Measurements from ENCODE around the gene ZNF3.

Gene ZNF3

GRCh38 chr7:100093054-100093453 is 11.5 kb upstream of the ZNF3 start:
- no peaks in the 10 kb centered on the region for H3K27me3 ChIP-seq (ENCODE audit: insufficient read depth, insufficient read length)
- TF ChIP-seq ZNF274 (IDR thresholded peaks at IDR 0.05; ENCODE audit: low read depth, low read length) (no peak), SUZ12 (IDR thresholded peaks at IDR 0.05; ENCODE audit: extremely low read depth, insufficient read depth, insufficient read length) (no peak), YY1 (IDR thresholded peaks at IDR 0.05; ENCODE audit: insufficient read depth, insufficient read length) (no peak)
- H3K4me3 ChIP-seq (ENCODE audit: insufficient read length, low read depth), result no peak overlapping the region
- no peak overlapping the region for H3K9ac ChIP-seq (ENCODE audit: insufficient read length, low read depth)
- peaks cover 75% of the 10 kb centered on the region for H3K36me3 ChIP-seq (ENCODE audit: insufficient read depth, insufficient read length, low read length)
- no peaks in the 10 kb centered on the region for H3K9me3 ChIP-seq (ENCODE audit: insufficient read depth, low read length)
- H3K4me1 ChIP-seq (ENCODE audit: insufficient read depth, insufficient read length), result peaks cover 2% of the 10 kb centered on the region
- DNase-seq (ENCODE audit: low read depth, low spot score), result no peak

- H3K27me3 ChIP-seq (ENCODE audit: insufficient read depth, insufficient read length), result no peaks in the 10 kb centered on the region
- H3K9me3 ChIP-seq (ENCODE audit: insufficient read depth, low read length), result no peaks in the 10 kb centered on the region
- no peak for DNase-seq (ENCODE audit: low read depth, low spot score)
- peaks cover 63% of the 10 kb centered on the region for H3K36me3 ChIP-seq (ENCODE audit: insufficient read depth, insufficient read length, low read length)
- no peak overlapping the region for H3K9ac ChIP-seq (ENCODE audit: insufficient read length, low read depth)
- H3K4me3 ChIP-seq (ENCODE audit: insufficient read length, low read depth), result no peak overlapping the region
- H3K4me1 ChIP-seq (ENCODE audit: insufficient read depth, insufficient read length), result peaks cover 2% of the 10 kb centered on the region
- TF ChIP-seq ZNF274 (IDR thresholded peaks at IDR 0.05; ENCODE audit: low read depth, low read length) (no peak), YY1 (IDR thresholded peaks at IDR 0.05; ENCODE audit: insufficient read depth, insufficient read length) (no peak), SUZ12 (IDR thresholded peaks at IDR 0.05; ENCODE audit: extremely low read depth, insufficient read depth, insufficient read length) (no peak)
These were observed 10.1 kb upstream of the ZNF3 start for GRCh38 chr7:100091411-100092181.

DNA sequence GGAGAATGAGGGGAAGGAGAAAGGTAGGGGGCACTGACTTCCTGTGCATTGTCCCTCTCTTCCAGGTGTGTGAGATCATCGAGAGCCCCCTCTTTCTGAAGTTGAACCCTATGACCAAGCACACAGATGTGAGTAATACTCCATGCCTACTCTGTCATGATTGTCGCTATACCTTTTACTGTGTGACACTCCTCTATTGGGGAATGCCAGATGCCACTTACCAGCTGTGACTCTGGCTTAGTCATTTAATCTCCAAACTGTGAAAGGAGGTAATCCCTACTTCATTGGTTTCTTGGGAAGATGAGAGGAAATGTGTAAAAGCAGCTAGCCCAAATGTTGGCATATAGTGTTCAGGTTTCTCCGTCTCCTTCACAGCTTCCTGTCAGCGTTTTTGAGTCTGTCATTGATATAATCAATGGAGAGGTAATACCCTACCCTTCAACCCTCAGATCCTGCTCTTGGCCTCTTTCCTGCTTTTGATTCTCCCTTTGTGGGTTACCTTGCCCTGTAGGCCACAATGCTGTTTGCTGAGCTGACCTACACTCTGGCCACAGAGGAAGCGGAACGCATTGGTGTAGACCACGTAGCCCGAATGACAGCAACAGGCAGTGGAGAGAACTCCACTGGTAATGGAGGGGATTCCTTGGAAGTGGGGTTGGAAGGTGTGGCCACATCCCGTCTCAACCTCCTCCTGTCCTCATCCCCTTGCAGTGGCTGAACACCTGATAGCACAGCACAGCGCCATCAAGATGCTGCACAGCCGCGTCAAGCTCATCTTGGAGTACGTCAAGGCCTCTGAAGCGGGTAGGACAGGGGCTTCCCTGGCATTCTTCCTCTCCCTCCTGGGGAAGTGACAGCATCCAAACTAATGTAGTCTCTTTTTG is 9.2 kb upstream of the ZNF3 start:
- DNase-seq (ENCODE audit: low read depth, low spot score), result no peak
- H3K4me1 ChIP-seq (ENCODE audit: insufficient read depth, insufficient read length), result peaks cover 2% of the 10 kb centered on the region
- peaks cover 57% of the 10 kb centered on the region for H3K36me3 ChIP-seq (ENCODE audit: insufficient read depth, insufficient read length, low read length)

DNA sequence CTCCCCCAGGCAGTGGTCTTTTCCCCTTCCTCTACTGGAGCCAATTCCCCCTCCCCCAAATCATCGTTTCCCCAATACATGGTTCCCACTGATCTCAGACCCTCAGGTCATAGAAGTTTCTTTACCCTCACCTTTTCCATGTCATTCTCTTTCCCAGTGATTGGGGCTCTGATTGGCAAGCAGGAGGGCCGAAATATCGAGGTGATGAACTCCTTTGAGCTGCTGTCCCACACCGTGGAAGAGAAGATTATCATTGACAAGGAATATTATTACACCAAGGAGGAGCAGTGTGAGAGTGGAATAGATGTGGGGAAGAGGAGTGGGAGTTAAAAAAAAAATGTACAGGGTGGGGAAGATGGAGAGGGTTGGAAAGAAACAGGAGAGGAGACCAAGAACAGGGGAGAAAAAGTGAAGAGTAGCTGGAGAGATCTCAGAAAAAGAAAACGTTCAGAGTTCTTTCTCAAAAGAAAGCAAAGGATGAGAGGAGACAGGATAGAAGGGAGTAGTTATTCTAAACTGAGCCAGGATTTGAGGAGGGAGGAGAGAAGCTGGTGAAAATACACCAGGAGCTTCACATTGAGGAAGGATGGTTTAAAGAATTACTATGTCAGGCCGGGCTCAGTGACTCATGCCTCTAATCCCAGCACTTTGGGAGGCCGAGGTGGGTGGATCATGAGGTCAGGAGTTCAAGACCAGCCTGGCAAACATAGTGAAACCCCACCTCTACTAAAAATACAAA is 8.1 kb upstream of the ZNF3 start:
- Histone ChIP-seq H3K4me3 (ENCODE audit: insufficient read length, low read depth) (peak overlapping the region; percentile 89), H3K27me3 (ENCODE audit: insufficient read depth, insufficient read length) (no peaks in the 10 kb centered on the region), H3K9ac (ENCODE audit: insufficient read length, low read depth) (peak overlapping the region; percentile 93), H3K36me3 (ENCODE audit: insufficient read depth, insufficient read length, low read length) (peaks cover 46% of the 10 kb centered on the region), H3K9me3 (ENCODE audit: insufficient read depth, low read length) (no peaks in the 10 kb centered on the region), H3K4me1 (ENCODE audit: insufficient read depth, insufficient read length) (peaks cover 2% of the 10 kb centered on the region)
- no peak for DNase-seq (ENCODE audit: low read depth, low spot score)
- TF ChIP-seq YY1 (IDR thresholded peaks at IDR 0.05; ENCODE audit: insufficient read depth, insufficient read length) (no peak), SUZ12 (IDR thresholded peaks at IDR 0.05; ENCODE audit: extremely low read depth, insufficient read depth, insufficient read length) (no peak), ZNF274 (IDR thresholded peaks at IDR 0.05; ENCODE audit: low read depth, low read length) (no peak)

More for the DNA sequence above, 9.2 kb upstream of the ZNF3 start:
- Histone ChIP-seq H3K27me3 (ENCODE audit: insufficient read depth, insufficient read length) (no peaks in the 10 kb centered on the region), H3K9ac (ENCODE audit: insufficient read length, low read depth) (no peak overlapping the region), H3K9me3 (ENCODE audit: insufficient read depth, low read length) (no peaks in the 10 kb centered on the region), H3K4me3 (ENCODE audit: insufficient read length, low read depth) (no peak overlapping the region)
- TF ChIP-seq YY1 (IDR thresholded peaks at IDR 0.05; ENCODE audit: insufficient read depth, insufficient read length) (no peak), SUZ12 (IDR thresholded peaks at IDR 0.05; ENCODE audit: extremely low read depth, insufficient read depth, insufficient read length) (no peak), ZNF274 (IDR thresholded peaks at IDR 0.05; ENCODE audit: low read depth, low read length) (no peak)

DNA sequence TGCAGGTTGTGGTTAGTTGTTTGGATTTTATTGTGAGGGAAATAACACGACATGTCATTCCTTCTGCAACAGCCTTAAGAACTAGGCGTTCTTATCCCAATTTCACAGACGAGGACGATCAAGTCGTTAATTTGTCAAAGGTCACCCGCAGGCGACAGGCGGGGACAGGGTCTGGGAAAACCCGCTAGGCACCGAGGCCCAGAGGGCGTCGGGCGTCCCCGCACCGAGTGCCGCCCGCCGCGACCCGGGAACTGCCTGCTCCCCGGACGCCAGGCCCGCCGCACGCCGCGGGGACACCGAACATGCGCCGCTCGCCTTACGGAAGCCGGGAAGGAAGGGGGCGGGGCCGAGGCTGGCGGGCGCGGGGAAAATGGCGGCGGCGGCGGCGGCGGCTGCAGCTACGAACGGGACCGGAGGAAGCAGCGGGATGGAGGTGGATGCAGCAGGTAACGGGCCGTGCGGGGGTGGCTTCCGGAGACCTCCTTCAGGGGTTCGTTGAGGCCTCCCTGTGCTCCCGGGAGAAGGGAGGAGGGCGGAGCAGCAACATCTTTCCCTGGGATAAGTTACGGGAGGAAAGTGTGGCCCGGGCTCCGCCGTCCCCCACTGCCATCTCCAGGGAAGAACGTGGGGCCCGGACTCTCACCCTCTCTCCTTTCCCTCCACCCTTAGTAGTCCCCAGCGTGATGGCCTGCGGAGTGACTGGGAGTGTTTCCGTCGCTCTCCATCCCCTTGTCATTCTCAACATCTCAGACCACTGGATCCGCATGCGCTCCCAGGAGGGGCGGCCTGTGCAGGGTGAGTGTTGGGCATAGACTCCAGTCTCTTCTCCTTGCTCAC is 7.3 kb upstream of the ZNF3 start, which contains the start of gene COPS6:
Gene COPS6, plus strand, starts transcription at position 349 of the 837 bp plus-strand sequence. Its CDS starts 22 bp downstream, at position 371.
- Histone ChIP-seq H3K4me3 (ENCODE audit: insufficient read length, low read depth) (peak within 1 kb of the TSS; percentile 89), H3K9ac (ENCODE audit: insufficient read length, low read depth) (peak within 1 kb of the TSS; percentile 93), H3K9me3 (ENCODE audit: insufficient read depth, low read length) (no peaks in the 10 kb centered on the region), H3K4me1 (ENCODE audit: insufficient read depth, insufficient read length) (peaks cover 2% of the 10 kb centered on the region), H3K27me3 (ENCODE audit: insufficient read depth, insufficient read length) (no peaks in the 10 kb centered on the region), H3K36me3 (ENCODE audit: insufficient read depth, insufficient read length, low read length) (peaks cover 38% of the 10 kb centered on the region)
- TF ChIP-seq SUZ12 (IDR thresholded peaks at IDR 0.05; ENCODE audit: extremely low read depth, insufficient read depth, insufficient read length), result no peak
- no peak for TF ChIP-seq ZNF274 (IDR thresholded peaks at IDR 0.05; ENCODE audit: low read depth, low read length)
- peak; percentile 51 for TF ChIP-seq YY1 (IDR thresholded peaks at IDR 0.05; ENCODE audit: insufficient read depth, insufficient read length)
- DNase-seq (ENCODE audit: low read depth, low spot score), result no peak

GRCh38 chr7:100088095-100088620 is 6.6 kb upstream of the ZNF3 start:
- Histone ChIP-seq H3K4me1 (ENCODE audit: insufficient read depth, insufficient read length) (peaks cover 2% of the 10 kb centered on the region), H3K9me3 (ENCODE audit: insufficient read depth, low read length) (no peaks in the 10 kb centered on the region), H3K4me3 (ENCODE audit: insufficient read length, low read depth) (peak overlapping the region; percentile 89), H3K36me3 (ENCODE audit: insufficient read depth, insufficient read length, low read length) (peaks cover 31% of the 10 kb centered on the region), H3K27me3 (ENCODE audit: insufficient read depth, insufficient read length) (no peaks in the 10 kb centered on the region), H3K9ac (ENCODE audit: insufficient read length, low read depth) (peak overlapping the region; percentile 93)
- no peak for TF ChIP-seq YY1 (IDR thresholded peaks at IDR 0.05; ENCODE audit: insufficient read depth, insufficient read length)
- TF ChIP-seq SUZ12 (IDR thresholded peaks at IDR 0.05; ENCODE audit: extremely low read depth, insufficient read depth, insufficient read length), result no peak
- TF ChIP-seq ZNF274 (IDR thresholded peaks at IDR 0.05; ENCODE audit: low read depth, low read length), result no peak
- DNase-seq (ENCODE audit: low read depth, low spot score), result no peak

All from NT2/D1 (cell line).